ENCODE results near the gene SUPT3H. TPM values are rescaled to one million over a fixed set of nuclear protein-coding genes. Genes with fewer than 3 reads are reported as not detected.

Gene SUPT3H
- total and polyA plus RNA-seq, 2 of the 8 experiments (the other 6 are each of a cell fraction or from before 2014, with no cell fraction given): 18.8 to 23.0 TPM

DNA sequence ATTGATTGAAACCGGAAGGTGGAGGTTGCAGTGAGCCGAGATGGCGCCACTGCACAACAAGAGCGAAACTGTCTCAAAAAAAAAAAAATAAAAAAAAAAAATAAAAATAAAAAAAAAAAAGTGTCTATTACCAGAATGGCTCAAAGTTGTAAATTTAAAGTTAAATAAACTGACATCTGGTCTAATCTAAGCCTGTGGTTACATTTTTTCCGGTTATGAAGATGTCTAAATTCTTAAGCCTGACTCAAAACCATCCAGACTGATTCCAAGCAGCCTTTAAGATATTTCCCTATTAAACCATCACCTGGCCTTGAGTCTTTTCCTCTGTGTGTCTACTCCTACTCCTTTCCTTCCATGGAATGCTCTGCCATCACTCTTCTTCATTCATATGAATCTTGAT, 421.3 kb downstream of the SUPT3H start (continued):
- TF ChIP-seq, protein P1, sequence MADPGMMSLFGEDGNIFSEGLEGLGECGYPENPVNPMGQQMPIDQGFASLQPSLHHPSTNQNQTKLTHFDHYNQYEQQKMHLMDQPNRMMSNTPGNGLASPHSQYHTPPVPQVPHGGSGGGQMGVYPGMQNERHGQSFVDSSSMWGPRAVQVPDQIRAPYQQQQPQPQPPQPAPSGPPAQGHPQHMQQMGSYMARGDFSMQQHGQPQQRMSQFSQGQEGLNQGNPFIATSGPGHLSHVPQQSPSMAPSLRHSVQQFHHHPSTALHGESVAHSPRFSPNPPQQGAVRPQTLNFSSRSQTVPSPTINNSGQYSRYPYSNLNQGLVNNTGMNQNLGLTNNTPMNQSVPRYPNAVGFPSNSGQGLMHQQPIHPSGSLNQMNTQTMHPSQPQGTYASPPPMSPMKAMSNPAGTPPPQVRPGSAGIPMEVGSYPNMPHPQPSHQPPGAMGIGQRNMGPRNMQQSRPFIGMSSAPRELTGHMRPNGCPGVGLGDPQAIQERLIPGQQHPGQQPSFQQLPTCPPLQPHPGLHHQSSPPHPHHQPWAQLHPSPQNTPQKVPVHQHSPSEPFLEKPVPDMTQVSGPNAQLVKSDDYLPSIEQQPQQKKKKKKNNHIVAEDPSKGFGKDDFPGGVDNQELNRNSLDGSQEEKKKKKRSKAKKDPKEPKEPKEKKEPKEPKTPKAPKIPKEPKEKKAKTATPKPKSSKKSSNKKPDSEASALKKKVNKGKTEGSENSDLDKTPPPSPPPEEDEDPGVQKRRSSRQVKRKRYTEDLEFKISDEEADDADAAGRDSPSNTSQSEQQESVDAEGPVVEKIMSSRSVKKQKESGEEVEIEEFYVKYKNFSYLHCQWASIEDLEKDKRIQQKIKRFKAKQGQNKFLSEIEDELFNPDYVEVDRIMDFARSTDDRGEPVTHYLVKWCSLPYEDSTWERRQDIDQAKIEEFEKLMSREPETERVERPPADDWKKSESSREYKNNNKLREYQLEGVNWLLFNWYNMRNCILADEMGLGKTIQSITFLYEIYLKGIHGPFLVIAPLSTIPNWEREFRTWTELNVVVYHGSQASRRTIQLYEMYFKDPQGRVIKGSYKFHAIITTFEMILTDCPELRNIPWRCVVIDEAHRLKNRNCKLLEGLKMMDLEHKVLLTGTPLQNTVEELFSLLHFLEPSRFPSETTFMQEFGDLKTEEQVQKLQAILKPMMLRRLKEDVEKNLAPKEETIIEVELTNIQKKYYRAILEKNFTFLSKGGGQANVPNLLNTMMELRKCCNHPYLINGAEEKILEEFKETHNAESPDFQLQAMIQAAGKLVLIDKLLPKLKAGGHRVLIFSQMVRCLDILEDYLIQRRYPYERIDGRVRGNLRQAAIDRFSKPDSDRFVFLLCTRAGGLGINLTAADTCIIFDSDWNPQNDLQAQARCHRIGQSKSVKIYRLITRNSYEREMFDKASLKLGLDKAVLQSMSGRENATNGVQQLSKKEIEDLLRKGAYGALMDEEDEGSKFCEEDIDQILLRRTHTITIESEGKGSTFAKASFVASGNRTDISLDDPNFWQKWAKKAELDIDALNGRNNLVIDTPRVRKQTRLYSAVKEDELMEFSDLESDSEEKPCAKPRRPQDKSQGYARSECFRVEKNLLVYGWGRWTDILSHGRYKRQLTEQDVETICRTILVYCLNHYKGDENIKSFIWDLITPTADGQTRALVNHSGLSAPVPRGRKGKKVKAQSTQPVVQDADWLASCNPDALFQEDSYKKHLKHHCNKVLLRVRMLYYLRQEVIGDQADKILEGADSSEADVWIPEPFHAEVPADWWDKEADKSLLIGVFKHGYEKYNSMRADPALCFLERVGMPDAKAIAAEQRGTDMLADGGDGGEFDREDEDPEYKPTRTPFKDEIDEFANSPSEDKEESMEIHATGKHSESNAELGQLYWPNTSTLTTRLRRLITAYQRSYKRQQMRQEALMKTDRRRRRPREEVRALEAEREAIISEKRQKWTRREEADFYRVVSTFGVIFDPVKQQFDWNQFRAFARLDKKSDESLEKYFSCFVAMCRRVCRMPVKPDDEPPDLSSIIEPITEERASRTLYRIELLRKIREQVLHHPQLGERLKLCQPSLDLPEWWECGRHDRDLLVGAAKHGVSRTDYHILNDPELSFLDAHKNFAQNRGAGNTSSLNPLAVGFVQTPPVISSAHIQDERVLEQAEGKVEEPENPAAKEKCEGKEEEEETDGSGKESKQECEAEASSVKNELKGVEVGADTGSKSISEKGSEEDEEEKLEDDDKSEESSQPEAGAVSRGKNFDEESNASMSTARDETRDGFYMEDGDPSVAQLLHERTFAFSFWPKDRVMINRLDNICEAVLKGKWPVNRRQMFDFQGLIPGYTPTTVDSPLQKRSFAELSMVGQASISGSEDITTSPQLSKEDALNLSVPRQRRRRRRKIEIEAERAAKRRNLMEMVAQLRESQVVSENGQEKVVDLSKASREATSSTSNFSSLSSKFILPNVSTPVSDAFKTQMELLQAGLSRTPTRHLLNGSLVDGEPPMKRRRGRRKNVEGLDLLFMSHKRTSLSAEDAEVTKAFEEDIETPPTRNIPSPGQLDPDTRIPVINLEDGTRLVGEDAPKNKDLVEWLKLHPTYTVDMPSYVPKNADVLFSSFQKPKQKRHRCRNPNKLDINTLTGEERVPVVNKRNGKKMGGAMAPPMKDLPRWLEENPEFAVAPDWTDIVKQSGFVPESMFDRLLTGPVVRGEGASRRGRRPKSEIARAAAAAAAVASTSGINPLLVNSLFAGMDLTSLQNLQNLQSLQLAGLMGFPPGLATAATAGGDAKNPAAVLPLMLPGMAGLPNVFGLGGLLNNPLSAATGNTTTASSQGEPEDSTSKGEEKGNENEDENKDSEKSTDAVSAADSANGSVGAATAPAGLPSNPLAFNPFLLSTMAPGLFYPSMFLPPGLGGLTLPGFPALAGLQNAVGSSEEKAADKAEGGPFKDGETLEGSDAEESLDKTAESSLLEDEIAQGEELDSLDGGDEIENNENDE (IDR thresholded peaks at IDR 0.05; ENCODE audit: insufficient replicate concordance, low read length): no peak
- TF ChIP-seq NANOG (IDR thresholded peaks at IDR 0.05; ENCODE audit: insufficient read depth, low read depth, low read length, poor library complexity, severe bottlenecking) (no peak), EZH2 (IDR thresholded peaks at IDR 0.05; ENCODE audit: low read depth, low read length, severe bottlenecking) (no peak), BACH1 (IDR thresholded peaks at IDR 0.05; ENCODE audit: low read length) (no peak), CTBP2 (IDR thresholded peaks at IDR 0.05; ENCODE audit: borderline replicate concordance, insufficient read depth, insufficient read length, low read length) (no peak), CHD1 (IDR thresholded peaks at IDR 0.05; ENCODE audit: low read depth, low read length) (no peak)
- TF ChIP-seq, protein P2, sequence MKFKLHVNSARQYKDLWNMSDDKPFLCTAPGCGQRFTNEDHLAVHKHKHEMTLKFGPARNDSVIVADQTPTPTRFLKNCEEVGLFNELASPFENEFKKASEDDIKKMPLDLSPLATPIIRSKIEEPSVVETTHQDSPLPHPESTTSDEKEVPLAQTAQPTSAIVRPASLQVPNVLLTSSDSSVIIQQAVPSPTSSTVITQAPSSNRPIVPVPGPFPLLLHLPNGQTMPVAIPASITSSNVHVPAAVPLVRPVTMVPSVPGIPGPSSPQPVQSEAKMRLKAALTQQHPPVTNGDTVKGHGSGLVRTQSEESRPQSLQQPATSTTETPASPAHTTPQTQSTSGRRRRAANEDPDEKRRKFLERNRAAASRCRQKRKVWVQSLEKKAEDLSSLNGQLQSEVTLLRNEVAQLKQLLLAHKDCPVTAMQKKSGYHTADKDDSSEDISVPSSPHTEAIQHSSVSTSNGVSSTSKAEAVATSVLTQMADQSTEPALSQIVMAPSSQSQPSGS (IDR thresholded peaks at IDR 0.05; ENCODE audit: low read length): no peak
